Calu3 (cell line): ENCODE measurements around the gene AMBRA1. TPM values are rescaled to one million over a fixed set of nuclear protein-coding genes. Genes with fewer than 3 reads are reported as not detected.
A peak's percentile ranks its signal among the peaks of the same experiment; 100 is the strongest.

Experiments used
- BruUV-seq: library from RNA; stranded (reverse); fragments of 400-500 nt; replicated peaks from 2 replicates; lab custom pipeline; 2021; lab: Mats Ljungman, UMichigan
- CTCF ChIA-PET: fragments of 300-600 bp; sonication (Branson Sonifier 250); formaldehyde crosslinking; loops from one replicate; lab custom pipeline; 2022; ENCODE audit warnings: antibody characterized with exemption; lab: Charles Lee
- DNase-seq: peaks from one replicate; pipeline ENCODE4 v3.0.0; 2022
- H3K27ac Mint-ChIP-seq: one replicate; pipeline ENCODE4 v1.8.0; 2022; ENCODE audit warnings: mixed read lengths; ENCODE audit not compliant: unreplicated experiment
- H3K27me3 Mint-ChIP-seq: one replicate; pipeline ENCODE4 v1.8.0; 2022; ENCODE audit warnings: mixed read lengths; ENCODE audit not compliant: unreplicated experiment
- H3K36me3 Mint-ChIP-seq: one replicate; pipeline ENCODE4 v1.8.0; 2022; ENCODE audit warnings: mild to moderate bottlenecking, moderate library complexity, mixed read lengths; ENCODE audit not compliant: insufficient read depth, unreplicated experiment
- H3K4me1 Mint-ChIP-seq: one replicate; pipeline ENCODE4 v1.8.0; 2022; ENCODE audit warnings: mild to moderate bottlenecking, low read depth, mixed read lengths; ENCODE audit not compliant: unreplicated experiment
- H3K4me3 Mint-ChIP-seq: one replicate; pipeline ENCODE4 v1.8.0; 2022; ENCODE audit warnings: mild to moderate bottlenecking, low read depth, moderate library complexity, mixed read lengths; ENCODE audit not compliant: unreplicated experiment
- H3K9me3 Mint-ChIP-seq: one replicate; pipeline ENCODE4 v1.8.0; 2022; ENCODE audit warnings: low read depth, mixed read lengths; ENCODE audit not compliant: unreplicated experiment
- CTCF ChIP-seq: fragments of 200-600 bp; IDR thresholded peaks from one replicate; pipeline ENCODE4 v1.8.0; 2022; ENCODE audit warnings: antibody characterized with exemption; ENCODE audit not compliant: unreplicated experiment
- intact Hi-C: fragments of 100-400 bp; cut with micrococcal nuclease; formaldehyde crosslinking; loops from one replicate; pipeline ENCODE4 v1.10.0; 2022; ENCODE audit not compliant: unreplicated experiment
- total RNA-seq: library from RNA; stranded (reverse); gene quantifications from 2 replicates; pipeline ENCODE4 v1.2.3, GENCODE V29; 2022

AMBRA1 gene
- total RNA-seq, 1 experiment from 2014 or later, result 35.0 TPM

GRCh38 chr11:46393759-46394158 is 200.1 kb downstream of the AMBRA1 start:
- no peak for TF ChIP-seq CTCF
- intact Hi-C loops, result no loop called here
- BruUV-seq, result no TSS peak
- no peaks in the 10 kb centered on the region for H3K9me3 Mint-ChIP-seq
- H3K4me1 Mint-ChIP-seq, result peaks cover 17% of the 10 kb centered on the region
- CTCF ChIA-PET, result no interaction called here
- H3K27ac Mint-ChIP-seq, result no peak overlapping the region
- H3K4me3 Mint-ChIP-seq, result no peak overlapping the region
- peaks cover 43% of the 10 kb centered on the region for H3K27me3 Mint-ChIP-seq
- H3K36me3 Mint-ChIP-seq, result peaks cover 37% of the 10 kb centered on the region
- no peak for DNase-seq

GRCh38 chr11:46393231-46393616 is 200.6 kb downstream of the AMBRA1 start:
- BruUV-seq, result no TSS peak
- Mint-ChIP-seq H3K4me3 (peak overlapping the region; percentile 71), H3K27me3 (peaks cover 48% of the 10 kb centered on the region), H3K27ac (peak overlapping the region; percentile 50), H3K4me1 (peaks cover 22% of the 10 kb centered on the region), H3K9me3 (no peaks in the 10 kb centered on the region), H3K36me3 (peaks cover 37% of the 10 kb centered on the region)
- CTCF ChIA-PET, result interaction anchor here (0.6 to 1.0 kb wide), 2 partner anchors 120 to 225 kb away, joined by 3 to 5 read pairs; partner anchors contain the start of gene ATG13
- intact Hi-C loops, result no loop called here
- TF ChIP-seq CTCF, result no peak
- no peak for DNase-seq

GRCh38 chr11:46392421-46393230 is 201.2 kb downstream of the AMBRA1 start:
- BruUV-seq, result no TSS peak
- intact Hi-C loops, result no loop called here
- CTCF ChIA-PET, result interaction anchor here (0.6 to 1.5 kb wide), 9 partner anchors 9 to 225 kb away, joined by 3 to 7 read pairs (median 4); partner anchors contain the start of gene ATG13
- H3K36me3 Mint-ChIP-seq, result peaks cover 36% of the 10 kb centered on the region
- peaks cover 26% of the 10 kb centered on the region for H3K4me1 Mint-ChIP-seq
- H3K27ac Mint-ChIP-seq, result peak overlapping the region; percentile 50
- H3K9me3 Mint-ChIP-seq, result no peaks in the 10 kb centered on the region
- DNase-seq, result peak; percentile 89
- H3K4me3 Mint-ChIP-seq, result peak overlapping the region; percentile 71
- peaks cover 54% of the 10 kb centered on the region for H3K27me3 Mint-ChIP-seq
- TF ChIP-seq CTCF, result no peak

GRCh38 chr11:46391578-46392420 is 202.0 kb downstream of the AMBRA1 start, which contains the start of gene CHRM4:
Gene CHRM4 (minus strand): TSS chr11:46391776. CDS start chr11:46386557, 5,219 bp downstream.
- peak; percentile 65 for DNase-seq
- no TSS peak for BruUV-seq
- TF ChIP-seq CTCF, result peak; percentile 57
- peaks cover 28% of the 10 kb centered on the region for H3K36me3 Mint-ChIP-seq
- CTCF ChIA-PET, result interaction anchor here (0.6 to 1.5 kb wide), 9 partner anchors 10 to 522 kb away, joined by 3 to 7 read pairs (median 4); partner anchors contain the start of gene ATG13
- H3K27ac Mint-ChIP-seq, result peak within 1 kb of the TSS; percentile 50
- H3K4me3 Mint-ChIP-seq, result peak within 1 kb of the TSS; percentile 81
- peaks cover 62% of the 10 kb centered on the region for H3K27me3 Mint-ChIP-seq
- intact Hi-C loops, result no loop called here
- no peaks in the 10 kb centered on the region for H3K9me3 Mint-ChIP-seq
- H3K4me1 Mint-ChIP-seq, result peaks cover 30% of the 10 kb centered on the region
